ENCODE results near the gene SPACDR. TPM values are rescaled to one million over a fixed set of nuclear protein-coding genes. Genes with fewer than 3 reads are reported as not detected.

The SPACDR gene, protein sequence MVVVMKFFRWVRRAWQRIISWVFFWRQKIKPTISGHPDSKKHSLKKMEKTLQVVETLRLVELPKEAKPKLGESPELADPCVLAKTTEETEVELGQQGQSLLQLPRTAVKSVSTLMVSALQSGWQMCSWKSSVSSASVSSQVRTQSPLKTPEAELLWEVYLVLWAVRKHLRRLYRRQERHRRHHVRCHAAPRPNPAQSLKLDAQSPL
- total RNA-seq = not detected in 2 replicates

DNA sequence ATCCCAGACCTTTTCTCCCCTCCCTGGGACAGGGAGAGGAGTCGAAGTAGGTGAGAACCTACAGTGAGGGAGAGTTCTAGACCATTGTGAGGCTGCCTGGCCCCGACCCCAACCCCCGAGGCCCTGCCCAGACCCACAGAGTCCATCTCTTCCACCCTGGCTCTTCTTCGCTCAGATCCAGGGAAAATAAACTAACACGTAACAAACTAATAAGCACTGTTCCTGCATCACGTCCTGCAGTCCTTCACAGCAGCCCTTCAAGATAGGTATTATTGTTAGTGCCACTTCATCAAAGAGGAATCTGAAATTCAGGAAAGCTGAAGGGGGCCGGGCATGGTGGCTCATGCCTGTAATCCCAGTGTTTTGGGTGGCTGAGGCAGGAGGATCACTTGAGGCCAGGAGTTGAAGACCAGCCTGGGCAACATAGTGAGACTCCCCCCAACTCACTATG lies at the start of gene SPACDR:
Gene SPACDR, minus strand, starts transcription at position 51 of the 451 bp plus-strand sequence. CDS start 235 bp downstream, outside the sequence.

DNA sequence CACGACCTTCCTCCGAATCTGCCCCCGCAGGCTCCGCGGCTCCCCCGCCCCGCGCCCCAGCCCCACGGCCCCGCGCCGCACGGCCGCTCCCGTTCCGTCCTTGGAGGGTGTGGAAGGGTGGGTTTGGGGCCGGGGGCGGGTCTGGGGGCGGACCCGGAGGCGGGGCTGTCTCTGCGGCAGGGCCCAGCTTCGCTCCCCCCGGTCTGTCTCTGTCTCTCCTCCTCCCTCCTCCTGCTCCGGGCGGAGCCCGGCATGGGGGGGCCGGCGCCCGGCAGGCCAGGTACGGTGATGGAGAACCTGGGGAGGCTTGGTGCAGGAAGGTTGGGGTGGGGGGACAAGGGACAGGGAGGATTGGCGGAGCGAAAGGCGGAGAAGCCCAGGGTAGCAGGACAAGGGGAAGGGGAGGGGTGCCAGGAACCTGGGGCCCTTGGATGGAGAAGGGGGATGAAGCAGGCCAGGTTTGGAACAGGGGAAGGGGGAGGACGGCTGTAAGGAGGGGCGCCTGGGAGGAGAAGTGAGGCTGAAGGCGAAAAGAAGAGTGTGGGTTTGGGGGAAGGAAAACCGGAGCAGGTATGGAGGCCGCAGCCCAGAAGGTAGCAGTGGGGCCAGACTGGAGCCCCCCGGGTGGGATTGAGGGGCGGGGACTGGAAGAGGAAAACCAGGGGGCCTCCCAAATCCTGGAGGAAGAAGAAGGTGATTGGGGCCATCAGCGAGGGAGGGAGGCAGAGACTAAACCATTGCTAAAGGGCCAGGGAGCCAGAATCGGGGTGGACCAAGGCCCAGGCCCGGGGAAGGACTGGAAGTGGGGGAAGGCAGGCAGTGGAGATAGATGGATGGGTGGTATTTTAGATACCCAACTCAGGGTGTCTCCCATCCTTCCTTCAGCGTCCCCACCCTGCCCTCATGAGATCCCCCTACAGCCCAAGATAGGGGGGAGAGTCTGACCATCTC lies 19.9 kb upstream of the SPACDR start, which contains the start of gene NYAP1:
Gene NYAP1, plus strand, starts transcription at position 206 of the 951 bp plus-strand sequence. CDS start 1,385 bp downstream, outside the sequence.

DNA sequence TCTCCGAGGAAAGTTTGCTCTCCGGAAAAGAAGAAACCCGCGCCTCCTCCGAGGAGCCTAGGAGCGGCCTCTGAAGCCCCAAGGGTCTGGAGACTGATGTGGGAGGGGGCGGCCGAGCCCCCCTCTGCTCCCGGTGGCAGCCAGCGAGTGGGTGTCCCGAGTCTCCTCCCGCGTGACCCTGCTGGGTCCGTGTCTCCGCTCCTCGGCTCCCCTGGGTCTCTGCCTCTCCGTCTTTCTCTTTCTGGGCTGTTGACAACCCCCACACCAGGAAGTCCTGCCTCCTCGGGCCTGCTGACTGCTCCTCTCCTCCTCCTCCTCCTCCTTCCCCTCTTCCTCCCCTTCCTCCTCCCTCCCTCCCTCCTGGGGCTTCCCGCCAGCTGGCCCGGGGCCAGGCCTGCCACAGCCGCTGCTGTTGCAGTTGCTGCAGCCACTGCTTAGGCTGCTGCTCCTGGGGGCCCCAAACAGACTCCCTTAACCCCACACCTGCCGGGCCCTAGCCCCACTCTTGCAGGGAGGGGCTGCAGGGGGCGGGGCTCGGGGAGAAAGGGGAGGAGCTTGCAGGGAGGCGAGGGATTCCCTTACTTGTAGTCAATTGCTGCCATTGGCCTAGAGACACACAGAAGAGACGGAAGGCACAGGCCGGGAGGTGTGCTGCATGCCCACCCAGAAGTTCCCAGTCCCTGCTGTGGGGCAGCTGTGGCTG lies 15.0 kb upstream of the SPACDR start, which contains the start of gene TSC22D4:
Gene TSC22D4, minus strand, starts transcription at position 257 of the 703 bp plus-strand sequence. CDS start 1,176 bp downstream, outside the sequence.

DNA sequence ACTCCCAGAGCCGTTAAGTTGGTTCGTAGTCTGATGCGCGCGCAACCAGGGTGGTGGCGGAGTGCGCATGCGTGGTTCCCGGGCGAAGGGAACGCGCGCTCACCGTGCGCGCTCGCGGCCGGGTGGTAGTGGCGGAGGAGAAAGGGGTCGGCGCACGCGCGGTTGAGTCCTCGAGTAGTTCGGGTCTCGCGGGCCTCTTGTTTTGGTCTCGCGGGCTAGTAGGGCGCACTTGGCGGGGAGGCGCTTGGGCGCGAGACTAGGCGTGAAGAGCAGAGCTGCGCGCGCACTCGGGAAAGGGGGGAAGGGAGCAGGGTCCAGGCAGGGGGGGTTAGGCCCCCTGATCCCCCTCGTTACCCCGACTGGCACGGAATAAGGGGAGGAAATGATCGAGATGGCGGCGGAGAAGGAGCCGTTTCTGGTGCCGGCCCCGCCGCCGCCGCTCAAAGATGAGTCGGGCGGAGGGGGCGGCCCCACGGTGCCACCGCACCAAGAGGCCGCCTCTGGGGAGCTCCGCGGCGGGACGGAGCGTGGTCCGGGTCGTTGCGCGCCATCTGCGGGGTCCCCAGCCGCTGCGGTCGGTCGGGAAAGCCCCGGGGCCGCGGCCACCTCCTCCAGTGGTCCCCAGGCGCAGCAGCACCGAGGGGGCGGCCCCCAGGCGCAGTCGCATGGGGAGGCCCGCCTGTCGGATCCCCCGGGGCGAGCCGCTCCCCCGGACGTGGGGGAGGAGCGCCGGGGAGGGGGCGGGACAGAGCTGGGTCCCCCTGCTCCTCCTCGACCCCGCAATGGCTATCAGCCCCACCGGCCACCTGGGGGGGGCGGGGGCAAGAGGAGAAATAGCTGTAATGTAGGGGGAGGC lies 34.2 kb downstream of the SPACDR start, which contains the start of gene MEPCE:
Gene MEPCE, plus strand, starts transcription at position 195 of the 856 bp plus-strand sequence. Its CDS starts 188 bp downstream, at position 383.

DNA sequence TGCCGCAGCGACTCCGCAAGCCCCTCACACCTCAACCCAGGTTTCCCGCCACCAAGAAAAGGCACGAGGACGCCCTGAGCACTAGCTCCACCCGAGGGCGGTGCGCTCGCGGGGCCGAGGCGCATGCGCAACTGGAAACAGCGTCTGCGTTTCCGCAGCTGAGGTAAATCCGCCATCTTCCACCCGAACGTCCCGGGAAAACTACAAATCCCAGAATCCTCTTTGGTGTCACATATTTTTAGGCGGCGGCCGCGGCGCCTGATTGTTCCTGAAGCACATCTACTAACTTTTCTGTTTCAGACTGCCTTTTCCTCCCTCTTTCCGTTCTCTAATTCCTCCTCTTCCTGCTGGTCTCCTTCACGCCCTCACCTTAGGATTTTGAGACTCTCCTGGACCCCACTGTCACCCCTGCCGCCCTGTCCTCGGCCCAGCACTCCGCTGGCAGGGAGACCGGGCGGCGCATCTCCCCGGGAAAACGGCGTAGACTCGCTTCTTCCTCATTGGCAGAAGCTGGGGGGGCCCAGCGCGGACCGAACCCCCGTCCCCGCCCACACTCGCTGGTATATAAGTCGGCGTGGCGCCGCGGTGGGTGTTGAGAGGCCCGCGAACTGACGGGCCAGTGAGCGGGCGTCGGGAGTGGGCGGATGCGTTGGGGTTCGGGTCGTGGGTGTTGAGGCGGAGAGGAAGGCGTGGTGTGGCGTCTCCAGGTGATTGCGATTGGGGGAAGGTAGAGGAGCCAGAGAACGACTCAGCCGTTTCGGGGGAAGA lies 35.7 kb downstream of the SPACDR start, which contains the start of gene ZCWPW1:
Gene ZCWPW1, minus strand, starts transcription at position 505 of the 768 bp plus-strand sequence. CDS start 8,054 bp downstream, outside the sequence.

Other genes with a start within 250 kb of the SPACDR start
- not detected in 2 replicates for gene PVRIG, start 244.3 kb downstream of the SPACDR start, total RNA-seq
- gene SPDYE3, start 156.6 kb downstream of the SPACDR start, total RNA-seq = not detected in 2 replicates
- gene PILRB, start 106.1 kb downstream of the SPACDR start, total RNA-seq = 1.9 and 13.3 TPM in 2 replicates
- 4.4 TPM in 1 of 2 replicates, not detected in the other for gene PILRA, start 90.8 kb downstream of the SPACDR start, total RNA-seq
- gene ZCWPW1, start 35.6 kb downstream of the SPACDR start, total RNA-seq = 0.52 and 1.8 TPM in 2 replicates
- 27.7 and 35.9 TPM in 2 replicates for gene MEPCE, start 34.4 kb downstream of the SPACDR start, total RNA-seq
- gene PPP1R35, start 27.8 kb downstream of the SPACDR start, total RNA-seq = 15.6 and 33.1 TPM in 2 replicates
- gene TSC22D4, start 15.0 kb upstream of the SPACDR start, total RNA-seq = 35.6 and 79.0 TPM in 2 replicates
- 2.2 and 10.5 TPM in 2 replicates for gene NYAP1, start 19.7 kb upstream of the SPACDR start, total RNA-seq
- gene AGFG2, start 74.9 kb upstream of the SPACDR start, total RNA-seq = 6.6 and 16.9 TPM in 2 replicates
- gene SAP25, start 109.6 kb upstream of the SPACDR start, total RNA-seq = 1.5 TPM in 1 of 2 replicates, not detected in the other
- 36.5 and 119 TPM in 2 replicates for gene LRCH4, start 121.9 kb upstream of the SPACDR start, total RNA-seq
- gene FBXO24, start 122.1 kb upstream of the SPACDR start, total RNA-seq = 0.65 and 2.9 TPM in 2 replicates
- 351 and 978 TPM in 2 replicates for gene PCOLCE, start 138.1 kb upstream of the SPACDR start, total RNA-seq
- 18.2 and 23.9 TPM in 2 replicates for gene MOSPD3, start 148.3 kb upstream of the SPACDR start, total RNA-seq
- gene TFR2, start 177.3 kb upstream of the SPACDR start, total RNA-seq = 0.64 and 1.6 TPM in 2 replicates
- gene ACTL6B, start 192.2 kb upstream of the SPACDR start, total RNA-seq = not detected in 2 replicates
- 283 and 312 TPM in 2 replicates for gene GNB2, start 209.5 kb upstream of the SPACDR start, total RNA-seq
- 7.9 and 20.5 TPM in 2 replicates for gene GIGYF1, start 230.0 kb upstream of the SPACDR start, total RNA-seq
- gene POP7, start 241.9 kb upstream of the SPACDR start, total RNA-seq = 29.5 and 44.6 TPM in 2 replicates

All from epithelial cell of alveolus of lung (primary cell).